HG03196 (cell line): Measurements from ENCODE around the gene DYRK2.

Source experiments
- ATAC-seq: cut with Tn5 transposase; IDR thresholded peaks from one replicate; pipeline ENCODE4 v1.9.1; 2021; ENCODE audit not compliant: unreplicated experiment

Gene DYRK2

DNA sequence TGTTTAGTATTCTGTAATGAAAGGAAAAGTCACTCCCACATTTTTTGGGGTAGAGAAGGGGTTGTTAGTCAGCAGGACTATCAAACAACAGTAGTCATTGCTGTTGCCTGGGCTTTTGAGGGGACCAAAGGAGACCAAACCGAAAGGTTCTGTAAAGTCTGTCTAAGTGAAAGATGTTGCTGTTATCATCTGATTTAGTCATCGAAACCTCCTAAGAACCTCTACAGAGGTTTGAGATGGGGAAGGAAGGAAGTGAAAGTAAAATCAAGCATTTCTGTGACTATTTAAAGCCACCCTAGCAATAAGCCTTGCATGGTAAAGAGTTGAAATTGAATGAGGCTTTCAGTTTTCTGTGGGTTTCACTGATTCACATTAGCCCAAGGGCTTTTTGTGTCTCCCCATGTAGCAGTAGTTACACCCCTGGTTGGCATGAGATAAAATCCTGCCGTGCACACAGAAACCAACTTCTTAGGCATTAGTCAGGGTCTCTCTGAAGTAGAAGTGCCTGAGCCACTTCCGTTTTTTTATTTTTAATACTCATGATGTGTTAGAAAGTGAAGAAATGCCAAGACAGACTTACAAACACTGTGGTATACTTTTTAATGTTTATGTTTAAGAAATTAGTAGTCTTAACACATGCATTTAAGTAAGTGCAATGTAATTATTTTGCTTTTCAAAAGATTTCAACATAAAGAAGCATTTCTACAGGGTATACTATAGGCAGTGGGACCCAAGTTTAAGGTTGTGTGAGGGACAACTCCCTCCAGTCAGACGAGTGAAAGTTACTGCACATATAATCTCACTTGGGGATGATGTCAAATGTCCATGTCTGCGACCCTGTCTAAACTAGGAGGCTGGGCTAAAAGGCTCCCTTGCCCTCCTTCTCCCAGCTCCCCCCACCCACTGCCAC lies 50.4 kb downstream of the DYRK2 start:
- ATAC-seq, result peak; percentile 95

DNA sequence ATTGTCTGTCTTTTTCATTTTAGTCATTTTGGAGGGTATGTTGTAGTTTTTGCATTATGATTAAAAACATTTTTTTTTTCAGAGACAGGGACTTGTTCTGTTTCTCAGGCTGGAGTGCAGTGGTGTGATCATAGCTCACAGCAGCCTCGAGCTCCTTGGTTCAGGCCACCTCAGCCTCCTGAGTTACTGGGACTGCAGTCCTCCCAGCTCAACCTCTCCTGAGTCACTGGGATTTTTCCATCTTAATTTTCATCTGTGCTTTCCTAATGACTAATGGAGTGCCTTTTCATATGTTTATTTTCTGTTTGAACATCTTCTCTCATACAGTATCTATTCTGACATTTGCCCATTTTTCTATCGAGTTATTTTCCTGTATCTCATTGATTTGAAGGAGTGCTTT lies 52.6 kb downstream of the DYRK2 start:
- ATAC-seq, result no peak

DNA sequence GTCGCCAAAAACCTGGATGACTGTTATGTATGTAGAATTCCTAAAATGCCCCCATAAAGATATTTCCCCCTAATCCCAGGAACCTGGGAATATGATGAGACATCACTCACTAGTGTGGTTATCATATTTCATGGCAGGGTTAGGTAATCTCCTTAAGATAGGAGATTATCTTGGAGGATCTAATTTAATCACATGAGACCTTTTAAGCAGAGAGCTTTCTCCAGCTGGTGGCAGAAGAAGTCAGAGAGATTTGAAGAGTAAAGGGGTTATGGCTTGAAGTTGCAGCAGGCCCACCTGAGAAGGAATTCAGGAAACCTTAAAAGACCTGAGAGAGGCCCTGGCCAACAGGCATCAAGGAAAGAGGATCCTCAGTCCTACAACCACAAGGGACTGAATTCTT lies 53.6 kb downstream of the DYRK2 start:
- no peak for ATAC-seq

GRCh38 chr12:67704071-67704470 lies 55.5 kb downstream of the DYRK2 start:
- ATAC-seq, result no peak

GRCh38 chr12:67705394-67706370 lies 57.1 kb downstream of the DYRK2 start:
- ATAC-seq, result no peak

DNA sequence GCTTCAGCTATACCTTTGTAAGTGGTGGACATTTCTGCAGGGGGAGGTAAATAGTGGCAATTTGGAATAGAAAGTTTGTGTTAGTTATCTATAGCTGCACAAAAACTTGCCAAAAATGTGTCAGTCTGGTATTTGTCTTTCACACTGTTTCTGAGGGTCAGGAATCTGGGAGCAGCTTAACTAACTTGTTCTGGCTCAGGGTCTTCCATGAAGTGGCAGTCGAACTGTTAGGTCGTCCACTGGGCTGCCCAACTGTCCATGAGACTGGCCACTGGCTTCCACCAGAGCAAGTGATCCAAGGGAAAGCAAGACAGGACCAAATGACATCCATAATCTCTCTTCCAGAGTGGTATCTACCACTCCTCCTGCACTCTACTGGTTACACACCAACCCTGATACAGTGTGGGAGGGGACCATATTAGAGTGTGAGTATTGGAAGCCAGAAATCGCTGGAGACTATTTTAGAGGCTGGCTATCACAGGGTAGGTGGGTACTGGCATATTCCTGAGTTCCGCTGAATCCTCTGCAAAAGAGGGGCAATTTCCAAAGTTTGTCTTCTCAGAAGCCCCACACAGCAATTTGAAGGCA lies 60.9 kb downstream of the DYRK2 start:
- no peak for ATAC-seq

- ATAC-seq, result peak; percentile 95
These were observed 62.0 kb downstream of the DYRK2 start for GRCh38 chr12:67710582-67710981.

- ATAC-seq, result no peak
These were observed 63.5 kb downstream of the DYRK2 start for GRCh38 chr12:67712011-67712410.

GRCh38 chr12:67714648-67715047 lies 66.1 kb downstream of the DYRK2 start:
- no peak for ATAC-seq
